GM18511 (cell line): ENCODE results near the gene POFUT2.

Experiments used
- ATAC-seq: cut with Tn5 transposase; IDR thresholded peaks from one replicate; pipeline ENCODE4 v1.9.1; 2021; ENCODE audit warnings: mild to moderate bottlenecking, moderate library complexity; ENCODE audit not compliant: unreplicated experiment

The POFUT2 gene

DNA sequence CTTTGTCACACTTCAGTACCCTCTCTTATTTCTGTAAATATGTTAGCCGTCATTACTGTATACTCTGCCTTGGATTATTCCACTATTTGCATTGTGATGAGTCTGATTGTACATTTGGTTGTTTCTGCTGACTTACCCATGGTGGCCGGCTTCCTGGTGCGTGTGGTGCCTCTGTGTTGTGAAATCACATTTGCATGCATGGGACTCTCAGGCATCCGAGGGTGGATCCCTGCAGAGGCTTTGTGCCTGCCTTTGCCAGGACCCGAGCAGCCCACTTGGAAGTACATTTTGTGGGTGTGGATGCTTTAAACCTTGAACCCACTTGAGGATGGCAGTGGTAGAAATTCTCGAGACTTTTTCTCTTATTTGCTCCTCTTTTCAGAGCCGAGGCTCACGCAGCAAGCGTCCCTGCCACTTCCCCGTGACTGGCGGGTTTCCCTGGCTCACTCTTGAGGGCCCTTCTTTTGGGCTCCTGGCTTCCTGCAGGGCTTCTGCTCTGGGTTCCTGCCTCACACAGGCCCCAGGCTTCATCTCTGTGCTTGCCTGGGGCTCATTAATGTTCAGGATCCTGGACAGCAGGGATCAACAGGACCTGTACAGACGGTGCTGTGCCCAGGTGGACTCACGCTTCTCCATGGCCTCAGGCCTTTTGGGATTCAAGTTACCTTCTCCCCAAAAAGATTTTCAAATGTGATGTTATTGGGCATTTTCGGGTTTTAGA is 36.6 kb downstream of the POFUT2 start:
- ATAC-seq, result no peak

DNA sequence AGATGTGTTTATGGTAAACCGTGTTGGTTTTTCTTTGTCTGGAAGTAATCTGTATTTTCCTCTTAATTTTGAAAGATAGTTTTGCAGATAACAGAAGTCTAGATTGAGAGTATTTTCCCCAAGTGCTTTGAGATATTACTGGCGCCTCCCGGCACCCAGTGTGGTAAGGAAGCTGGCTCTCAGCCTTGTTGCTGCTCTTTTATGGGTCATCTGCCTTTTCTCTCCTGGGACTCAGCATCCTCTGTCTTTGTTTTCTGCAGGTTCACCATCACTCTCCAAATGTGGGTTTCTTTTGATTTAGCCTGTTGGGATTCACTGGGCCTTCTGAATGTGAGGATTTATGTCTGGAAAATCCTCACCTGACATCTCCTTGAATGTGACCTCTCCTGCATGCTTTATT is 37.4 kb downstream of the POFUT2 start:
- ATAC-seq, result no peak

- no peak for ATAC-seq
Observed at GRCh38 chr21:45249626-45250025, 38.1 kb downstream of the POFUT2 start.

- ATAC-seq, result no peak
Observed at GRCh38 chr21:45248893-45249381, 38.8 kb downstream of the POFUT2 start.

GRCh38 chr21:45248301-45248892 is 39.3 kb downstream of the POFUT2 start:
- no peak for ATAC-seq

DNA sequence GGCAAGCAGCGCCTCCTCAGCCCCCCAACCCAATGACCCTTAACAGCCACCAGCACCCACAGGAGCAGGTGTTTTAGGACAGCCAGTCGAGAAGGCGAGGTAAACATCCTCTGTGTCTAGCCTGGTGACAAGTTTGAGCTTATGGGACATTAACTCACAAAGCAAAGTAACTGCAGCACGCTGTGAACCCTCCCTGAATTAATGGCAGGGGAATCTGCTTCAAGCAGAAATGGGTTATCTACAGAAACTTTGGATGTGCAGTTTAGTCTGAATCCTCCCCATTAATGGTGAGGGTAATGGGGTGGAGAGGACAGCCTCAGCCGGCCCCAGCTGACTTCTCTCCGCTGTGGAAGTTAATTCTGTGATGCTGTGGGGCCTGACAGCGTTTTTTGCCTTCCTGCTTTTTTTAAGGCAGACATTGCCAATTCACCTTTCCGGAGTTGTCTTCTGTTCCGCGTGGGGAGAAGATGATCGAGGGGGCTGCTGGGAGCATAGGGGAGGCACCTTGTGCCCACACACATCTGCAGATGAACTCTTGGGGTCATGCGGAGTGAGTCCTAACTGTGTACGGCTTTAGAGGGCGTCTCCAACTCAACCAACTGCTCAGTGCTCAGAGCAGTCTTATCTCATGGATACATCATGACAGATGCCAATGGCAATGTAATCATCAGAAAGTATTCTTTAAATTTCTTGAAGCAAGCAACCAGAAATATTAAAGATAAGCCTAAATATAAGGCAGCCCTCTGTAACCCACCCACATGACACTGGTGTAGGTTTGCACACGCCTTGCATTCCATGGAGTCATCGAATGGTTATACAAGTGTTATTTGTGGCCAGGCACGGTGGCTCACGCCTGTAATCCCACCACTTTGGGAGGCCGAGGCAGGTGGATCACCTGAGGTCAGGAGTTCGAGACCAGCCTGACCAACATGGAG is 41.0 kb downstream of the POFUT2 start:
- no peak for ATAC-seq

DNA sequence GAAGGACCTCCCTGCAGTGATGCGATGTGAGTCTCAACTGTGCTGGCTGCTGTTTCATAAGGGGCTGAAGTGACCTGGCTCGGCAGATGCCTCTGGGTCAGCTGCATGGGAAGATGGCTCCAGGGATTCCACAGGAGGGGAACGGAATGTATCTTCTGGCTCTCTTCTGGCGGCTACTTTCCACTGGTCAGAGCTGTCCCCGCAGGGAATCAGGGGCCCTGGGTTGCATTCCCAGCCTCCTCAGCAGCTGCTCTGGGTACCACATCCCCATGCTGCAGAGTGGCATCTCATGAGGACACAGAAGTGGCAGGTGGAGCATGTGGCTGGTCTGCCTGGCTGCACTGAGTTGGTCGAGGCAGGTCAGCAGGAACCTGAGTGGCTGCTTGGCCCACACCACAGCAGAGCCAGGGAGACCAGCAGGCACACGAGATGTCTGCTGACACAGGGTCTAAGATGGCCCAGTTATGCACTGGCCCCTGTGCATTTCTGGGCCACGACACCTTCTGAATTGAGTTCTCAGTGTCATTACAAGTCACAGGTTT is 42.8 kb downstream of the POFUT2 start:
- no peak for ATAC-seq

- no peak for ATAC-seq
Observed at GRCh38 chr21:45243603-45244002, 44.1 kb downstream of the POFUT2 start.

- no peak for ATAC-seq
Observed at GRCh38 chr21:45241357-45241756, 46.3 kb downstream of the POFUT2 start.

DNA sequence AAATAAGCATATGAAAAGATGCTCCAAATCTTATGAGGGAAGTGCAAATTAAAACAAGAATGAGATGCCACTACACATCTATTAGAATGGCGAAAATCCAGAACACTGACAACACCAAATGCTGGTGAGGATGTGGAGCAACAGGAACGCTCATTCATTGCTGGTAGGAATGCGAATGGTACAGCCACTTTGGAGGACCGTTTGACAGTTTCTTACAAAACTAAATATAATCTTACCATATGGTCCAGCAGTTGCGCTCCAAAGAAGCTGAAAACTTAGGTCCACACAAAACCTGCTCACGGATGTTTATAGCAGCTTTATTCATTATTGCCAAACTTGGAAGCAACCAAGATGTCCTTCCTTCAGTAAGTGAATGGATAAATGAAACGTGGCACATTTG is 50.3 kb downstream of the POFUT2 start:
- no peak for ATAC-seq

DNA sequence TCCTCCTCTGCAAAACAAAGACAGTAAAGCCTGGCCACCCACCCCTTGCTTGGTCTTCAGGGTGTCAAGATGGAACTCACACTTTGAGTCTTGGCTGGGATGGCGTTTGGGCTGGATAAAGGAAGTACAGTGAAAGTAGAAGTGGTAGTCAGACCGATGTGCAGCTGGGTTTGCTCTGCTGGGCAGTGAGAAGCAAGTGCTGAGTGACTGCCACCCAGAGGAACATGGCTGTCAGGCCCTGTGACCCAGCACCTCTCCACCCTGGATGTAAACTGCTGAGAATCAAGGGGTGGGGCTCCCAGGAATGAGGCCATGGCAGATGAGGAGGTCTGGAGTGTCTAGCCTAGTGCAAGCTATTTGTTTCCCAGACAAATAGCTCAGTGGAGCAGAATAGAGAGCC is 51.2 kb downstream of the POFUT2 start:
- no peak for ATAC-seq

DNA sequence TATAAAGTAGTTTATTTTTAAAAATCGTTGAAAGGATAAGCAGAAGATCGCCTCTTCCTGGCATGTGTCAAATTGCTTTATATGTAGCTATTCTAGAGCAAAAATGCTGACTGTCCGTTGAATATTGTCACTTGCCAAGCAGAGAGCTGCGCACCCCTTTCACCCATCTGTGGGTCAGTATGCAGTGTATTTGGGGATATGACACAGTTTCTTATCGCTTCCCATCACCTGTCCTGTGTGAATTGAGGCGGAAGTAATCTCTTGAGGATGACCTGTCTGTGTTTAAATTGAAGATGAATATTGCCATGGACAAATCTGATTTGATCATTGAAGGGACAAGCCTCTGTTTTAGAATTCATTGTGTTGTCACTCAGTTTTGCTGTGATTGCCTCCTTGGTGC is 52.2 kb downstream of the POFUT2 start:
- ATAC-seq, result no peak

DNA sequence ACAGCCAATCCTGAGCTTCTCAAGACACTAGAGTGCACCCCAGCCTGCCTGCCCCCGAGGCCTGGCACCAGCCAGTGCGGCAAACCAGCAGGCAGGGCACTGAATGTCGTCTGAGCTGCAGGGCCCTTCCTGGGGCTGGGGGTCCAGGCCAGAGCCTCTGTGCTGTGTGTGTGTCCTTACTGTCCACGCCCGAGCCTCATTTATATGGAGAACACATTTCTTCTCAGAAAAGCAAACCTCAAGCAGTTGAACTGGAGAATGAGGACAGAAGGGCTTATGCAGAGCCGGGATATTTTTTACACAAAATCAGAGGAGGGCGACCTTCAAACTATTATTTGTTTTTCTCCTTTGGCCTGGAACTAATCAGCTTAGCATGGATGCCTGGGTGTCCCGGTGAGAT is 52.7 kb downstream of the POFUT2 start:
- no peak for ATAC-seq

DNA sequence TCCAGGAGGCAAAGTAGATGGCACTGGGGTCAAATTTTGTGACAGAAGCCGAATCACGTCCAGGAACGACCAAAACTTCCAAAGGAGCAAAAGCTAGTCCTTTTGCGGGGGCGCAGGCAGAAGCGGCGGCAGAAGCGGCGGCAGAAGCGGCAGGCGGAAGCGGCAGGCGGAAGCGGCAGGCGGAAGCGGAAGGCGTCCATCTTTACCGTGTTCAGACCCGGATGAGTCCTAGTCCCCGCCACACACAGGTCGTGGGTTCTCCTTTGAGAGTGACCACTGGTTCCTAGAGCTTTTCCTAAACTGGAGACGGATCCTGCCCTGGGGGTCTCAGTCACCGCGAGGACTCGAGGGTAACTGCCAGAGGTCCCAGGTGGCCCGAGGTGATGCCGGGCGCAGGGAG is 53.6 kb downstream of the POFUT2 start:
- ATAC-seq, result no peak

GRCh38 chr21:45231705-45232104 is 56.0 kb downstream of the POFUT2 start:
- ATAC-seq, result no peak

GRCh38 chr21:45228656-45229240 is 58.9 kb downstream of the POFUT2 start:
- ATAC-seq, result no peak

- ATAC-seq, result no peak
Observed at GRCh38 chr21:45228171-45228641, 59.5 kb downstream of the POFUT2 start.

- ATAC-seq, result no peak
Observed at GRCh38 chr21:45227735-45228134, 60.0 kb downstream of the POFUT2 start.

- ATAC-seq, result no peak
Observed at GRCh38 chr21:45226540-45227326, 61.0 kb downstream of the POFUT2 start.

DNA sequence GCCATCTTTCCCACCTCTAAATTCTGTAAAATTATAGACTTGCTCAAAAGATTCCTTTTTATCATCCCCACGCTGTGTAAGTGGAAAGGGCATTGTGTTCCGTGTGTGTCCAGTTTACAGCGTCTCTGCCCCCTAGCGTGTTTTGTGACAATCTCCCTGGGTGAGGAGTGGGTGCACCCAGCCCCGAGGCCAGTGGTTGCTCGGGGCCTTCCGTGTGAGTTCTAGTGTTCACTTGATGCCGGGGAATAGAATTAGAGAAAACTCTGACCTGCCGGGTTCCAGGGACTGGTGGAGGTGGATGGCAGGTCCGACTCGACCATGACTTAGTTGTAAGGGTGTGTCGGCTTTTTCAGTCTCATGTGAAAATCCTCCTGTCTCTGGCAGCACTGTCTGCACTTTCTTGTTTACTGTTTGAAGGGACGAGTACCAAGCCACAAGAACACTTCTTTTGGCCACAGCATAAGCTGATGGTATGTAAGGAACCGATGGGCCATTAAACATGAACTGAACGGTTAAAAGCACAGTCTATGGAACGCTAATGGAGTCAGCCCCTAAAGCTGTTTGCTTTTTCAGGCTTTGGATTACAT is 61.9 kb downstream of the POFUT2 start:
- no peak for ATAC-seq
